Nephron progenitor cell (in vitro differentiated cells): ENCODE data around the gene CDK17.
A peak's percentile ranks its signal among the peaks of the same experiment; 100 is the strongest.

ENCODE experiments used
- DNase-seq: peaks from one replicate; pipeline ENCODE4 v3.0.0; 2021
- H3K27ac Mint-ChIP-seq: 2 replicates; pipeline ENCODE4 v1.8.0; 2021; ENCODE audit warnings: mild to moderate bottlenecking, moderate library complexity, mixed read lengths
- H3K27me3 Mint-ChIP-seq: 2 replicates; pipeline ENCODE4 v1.8.0; 2021; ENCODE audit warnings: mild to moderate bottlenecking, low read depth, mixed read lengths; ENCODE audit not compliant: poor library complexity
- H3K36me3 Mint-ChIP-seq: 2 replicates; pipeline ENCODE4 v1.8.0; 2021; ENCODE audit warnings: low read depth, mixed read lengths
- H3K4me1 Mint-ChIP-seq: 2 replicates; pipeline ENCODE4 v1.8.0; 2021; ENCODE audit warnings: mixed read lengths
- H3K4me3 Mint-ChIP-seq: 2 replicates; pipeline ENCODE4 v1.8.0; 2021; ENCODE audit warnings: mild to moderate bottlenecking, moderate library complexity, mixed read lengths
- H3K9me3 Mint-ChIP-seq: 2 replicates; pipeline ENCODE4 v1.8.0; 2021; ENCODE audit warnings: mild to moderate bottlenecking, moderate library complexity, mixed read lengths
- CTCF ChIP-seq: fragments of 200-600 bp; sonication (generic); IDR thresholded peaks from 2 replicates; pipeline ENCODE4 v1.5.0; 2021; ENCODE audit warnings: antibody characterized with exemption

CDK17 gene

DNA sequence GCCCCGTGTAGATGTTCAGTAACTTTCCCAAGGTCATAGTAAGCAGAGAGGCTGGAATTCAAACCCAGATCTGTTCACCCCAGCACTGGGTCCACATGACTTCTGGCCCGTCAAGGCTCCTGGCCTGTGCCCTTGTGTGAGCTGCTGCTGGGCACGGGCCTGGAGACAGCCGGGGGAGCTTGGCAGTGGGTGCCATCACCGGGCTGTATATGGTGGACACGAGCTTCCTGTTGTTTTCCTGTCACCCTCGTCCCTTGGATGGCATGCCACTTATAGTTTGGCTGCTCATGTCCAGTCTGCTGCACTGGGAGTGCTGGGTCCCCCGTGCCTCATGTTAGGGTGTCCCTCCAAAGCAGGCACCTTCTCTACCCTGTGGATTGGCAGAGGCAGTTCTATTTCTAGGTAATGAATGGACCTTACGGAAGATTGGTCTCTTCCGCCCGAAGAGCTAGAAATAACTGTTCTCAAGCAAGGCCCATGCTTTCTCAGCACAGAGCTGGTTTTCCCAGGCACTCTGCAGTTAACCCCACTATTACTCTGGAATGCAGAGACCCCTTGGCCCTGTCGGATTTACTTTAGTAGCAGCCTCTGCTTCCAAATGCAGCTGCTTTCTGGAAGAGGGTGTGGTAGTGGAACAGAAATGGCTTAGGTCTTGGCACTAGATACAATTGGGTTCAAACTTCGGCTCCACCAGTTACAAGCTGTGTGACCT, 161.7 kb downstream of the CDK17 start:
- TF ChIP-seq CTCF, result no peak
- no peak for DNase-seq
- H3K9me3 Mint-ChIP-seq, result no peaks in the 10 kb centered on the region
- peaks cover 17% of the 10 kb centered on the region for H3K4me1 Mint-ChIP-seq
- H3K27me3 Mint-ChIP-seq, result no peaks in the 10 kb centered on the region
- H3K27ac Mint-ChIP-seq, result no peak overlapping the region
- no peak overlapping the region for H3K4me3 Mint-ChIP-seq
- peaks cover 32% of the 10 kb centered on the region for H3K36me3 Mint-ChIP-seq

GRCh38 chr12:96237465-96238077, 162.7 kb downstream of the CDK17 start:
- Mint-ChIP-seq H3K9me3 (no peaks in the 10 kb centered on the region), H3K27ac (peak overlapping the region; percentile 76), H3K36me3 (peaks cover 24% of the 10 kb centered on the region), H3K27me3 (no peaks in the 10 kb centered on the region), H3K4me3 (no peak overlapping the region), H3K4me1 (peaks cover 17% of the 10 kb centered on the region)
- no peak for TF ChIP-seq CTCF
- DNase-seq, result no peak

- H3K27ac Mint-ChIP-seq, result no peak overlapping the region
Observed at GRCh38 chr12:96237035-96237434, 163.2 kb downstream of the CDK17 start.

DNA sequence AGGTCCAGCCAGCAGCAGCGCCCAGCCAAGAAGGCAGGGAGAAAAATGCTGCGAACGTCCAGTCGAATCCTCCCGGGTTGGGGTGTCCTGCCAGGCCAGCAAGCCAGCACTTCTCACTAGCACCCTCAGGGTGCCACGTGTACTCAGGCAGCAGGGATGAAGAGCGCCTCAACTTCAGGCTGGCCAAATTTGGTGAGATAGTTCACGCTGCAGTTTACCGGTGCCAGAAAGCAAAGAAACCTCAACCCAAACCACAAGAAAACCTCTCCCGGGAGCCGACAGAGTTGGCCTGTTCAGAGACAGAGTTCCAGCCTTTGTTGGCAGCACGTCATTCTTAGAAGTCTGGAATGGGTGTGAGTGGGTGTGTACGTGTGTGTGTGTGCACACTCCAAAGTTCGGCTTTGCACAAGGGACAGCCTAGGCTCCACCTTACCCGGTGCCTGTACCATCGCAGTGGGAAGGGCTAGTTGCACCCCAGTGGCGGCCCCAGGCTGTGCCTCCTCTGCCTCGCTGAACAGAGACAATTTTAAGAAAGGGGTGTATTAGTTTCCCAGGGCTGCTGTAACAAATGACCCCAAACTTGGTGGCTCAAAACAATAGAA, 163.9 kb downstream of the CDK17 start:
- H3K4me1 Mint-ChIP-seq, result peaks cover 17% of the 10 kb centered on the region
- no peaks in the 10 kb centered on the region for H3K27me3 Mint-ChIP-seq
- H3K36me3 Mint-ChIP-seq, result peaks cover 30% of the 10 kb centered on the region
- no peak overlapping the region for H3K27ac Mint-ChIP-seq
- no peak overlapping the region for H3K4me3 Mint-ChIP-seq
- TF ChIP-seq CTCF, result no peak
- no peak for DNase-seq
- H3K9me3 Mint-ChIP-seq, result no peaks in the 10 kb centered on the region

More at GRCh38 chr12:96237035-96237434, 163.2 kb downstream of the CDK17 start:
- no peak for DNase-seq
- Mint-ChIP-seq H3K27me3 (no peaks in the 10 kb centered on the region), H3K4me3 (no peak overlapping the region), H3K36me3 (peaks cover 25% of the 10 kb centered on the region), H3K4me1 (peaks cover 17% of the 10 kb centered on the region), H3K9me3 (no peaks in the 10 kb centered on the region)
- no peak for TF ChIP-seq CTCF

DNA sequence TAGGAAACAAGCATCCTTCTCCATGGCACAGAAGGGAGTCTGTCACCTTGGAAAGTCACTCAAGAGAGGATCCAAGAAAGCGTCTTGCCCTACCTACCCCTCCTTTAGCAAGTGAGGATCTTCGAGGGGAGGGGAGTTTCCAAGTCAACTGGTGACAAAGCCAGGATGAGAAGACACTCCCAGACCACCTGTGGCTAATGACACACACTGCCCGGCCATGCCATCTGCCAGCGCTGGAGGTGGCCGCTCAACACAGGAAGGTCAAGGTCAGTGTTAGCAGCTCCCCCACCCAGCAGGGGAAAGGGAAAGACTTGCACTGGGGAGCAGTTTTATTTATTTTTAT, 164.8 kb downstream of the CDK17 start:
- TF ChIP-seq CTCF, result no peak
- Mint-ChIP-seq H3K36me3 (peaks cover 30% of the 10 kb centered on the region), H3K4me3 (no peak overlapping the region), H3K4me1 (peaks cover 13% of the 10 kb centered on the region), H3K27ac (peak overlapping the region; percentile 61), H3K27me3 (no peaks in the 10 kb centered on the region), H3K9me3 (no peaks in the 10 kb centered on the region)
- DNase-seq, result no peak
